ENCODE data around the gene FGD4. TPM values are rescaled to one million over a fixed set of nuclear protein-coding genes. Genes with fewer than 3 reads are reported as not detected.

FGD4 gene
- total and polyA plus RNA-seq, 3 experiments from 2014 or later, result 0.64 to 1.4 (median 1.4) TPM

GRCh38 chr12:32398181-32398580, 1.2 kb upstream of the FGD4 start:
- no peak for DNase-seq
- Histone ChIP-seq H3K27me3 (ENCODE audit: insufficient read depth, low read length, poor library complexity, severe bottlenecking) (peaks cover 15% of the 10 kb centered on the region), H3K4me3 (ENCODE audit: low read length) (no peak overlapping the region), H3K36me3 (ENCODE audit: insufficient read depth, low read length) (no peaks in the 10 kb centered on the region), H3K9me3 (ENCODE audit: low read length) (no peaks in the 10 kb centered on the region), H3K27ac (ENCODE audit: low read depth, low read length) (no peak overlapping the region), H3K4me1 (ENCODE audit: insufficient read depth, low read length) (peaks cover 4% of the 10 kb centered on the region)
- peaks cover 10 to 19% (median 13%) of the 10 kb centered on the region in 3 donors for H3K4me1 Mint-ChIP-seq
- peaks cover 0 to 2% (median 0%) of the 10 kb centered on the region in 5 donors for H3K9me3 Mint-ChIP-seq
- H3K4me3 Mint-ChIP-seq, result peak overlapping the region in 4 of 7 donors; percentile 44 to 78 (median 74)
- POLR2A ChIA-PET, result no interaction called here
- H3K36me3 Mint-ChIP-seq, result no peaks in the 10 kb centered on the region
- CTCF ChIA-PET, result no interaction called here
- H3K27me3 Mint-ChIP-seq, result peaks cover 30 to 39% of the 10 kb centered on the region in 2 donors
- no peak overlapping the region for H3K27ac Mint-ChIP-seq

DNA sequence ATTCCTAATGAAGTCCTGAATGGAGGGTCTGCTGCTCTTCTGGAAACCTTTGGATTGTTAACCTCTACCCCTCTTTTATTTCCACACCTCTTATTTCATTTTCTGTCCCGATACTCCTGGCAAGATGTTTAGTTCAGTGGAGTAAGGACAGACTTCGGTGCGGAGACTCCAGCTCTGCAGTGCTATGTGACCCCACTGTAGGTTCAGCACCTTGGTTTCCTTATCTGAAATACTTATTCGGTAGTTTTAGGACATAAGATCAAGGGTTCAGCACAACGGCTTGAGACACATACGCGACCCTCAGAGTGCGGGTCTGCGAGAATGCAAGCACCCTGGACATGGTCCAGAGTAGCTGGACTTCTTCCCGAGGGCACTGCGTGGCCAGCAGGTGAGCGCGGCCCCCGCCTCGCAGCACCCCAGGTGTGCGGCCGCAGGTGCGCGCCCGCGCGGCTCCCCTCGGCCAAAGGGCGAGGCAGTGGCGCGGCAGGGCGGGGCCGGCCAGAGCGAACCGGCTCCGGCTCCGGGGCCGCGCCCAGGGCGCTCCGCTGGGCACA, 465 bp upstream of the FGD4 start:
- DNase-seq, result no peak
- Histone ChIP-seq H3K9me3 (ENCODE audit: low read length) (no peaks in the 10 kb centered on the region), H3K27me3 (ENCODE audit: insufficient read depth, low read length, poor library complexity, severe bottlenecking) (peaks cover 15% of the 10 kb centered on the region), H3K4me3 (ENCODE audit: low read length) (peak overlapping the region; percentile 54), H3K4me1 (ENCODE audit: insufficient read depth, low read length) (peaks cover 4% of the 10 kb centered on the region), H3K27ac (ENCODE audit: low read depth, low read length) (no peak overlapping the region), H3K36me3 (ENCODE audit: insufficient read depth, low read length) (no peaks in the 10 kb centered on the region)
- ChIA-PET CTCF (no interaction called here), POLR2A (no interaction called here)
- H3K4me3 Mint-ChIP-seq, result peak overlapping the region; percentile 61 to 78 (median 70)
- no peaks in the 10 kb centered on the region for H3K36me3 Mint-ChIP-seq
- H3K9me3 Mint-ChIP-seq, result peaks cover 0 to 2% (median 0%) of the 10 kb centered on the region in 5 donors
- peaks cover 32 to 41% of the 10 kb centered on the region in 2 donors for H3K27me3 Mint-ChIP-seq
- H3K27ac Mint-ChIP-seq, result no peak overlapping the region
- peaks cover 10 to 19% (median 13%) of the 10 kb centered on the region in 3 donors for H3K4me1 Mint-ChIP-seq

GRCh38 chr12:32400114-32400672, 835 bp downstream of the FGD4 start:
- no peak for DNase-seq
- peaks cover 32 to 44% of the 10 kb centered on the region in 2 donors for H3K27me3 Mint-ChIP-seq
- no peak overlapping the region for H3K27ac ChIP-seq (ENCODE audit: low read depth, low read length)
- peaks cover 4% of the 10 kb centered on the region for H3K4me1 ChIP-seq (ENCODE audit: insufficient read depth, low read length)
- H3K4me3 ChIP-seq (ENCODE audit: low read length), result peak overlapping the region; percentile 5
- ChIA-PET POLR2A (no interaction called here), CTCF (interaction anchor here (0.6 kb wide), 1 partner anchor 741 kb away, joined by 3 read pairs; the partner anchor contains the start of gene ETFBKMT)
- H3K9me3 ChIP-seq (ENCODE audit: low read length), result no peaks in the 10 kb centered on the region
- H3K4me3 Mint-ChIP-seq, result peak overlapping the region; percentile 59 to 89 (median 75)
- peak overlapping the region in 1 of 8 donors; percentile 73 for H3K27ac Mint-ChIP-seq
- no peaks in the 10 kb centered on the region for H3K36me3 ChIP-seq (ENCODE audit: insufficient read depth, low read length)
- peaks cover 0 to 2% (median 0%) of the 10 kb centered on the region in 5 donors for H3K9me3 Mint-ChIP-seq
- peaks cover 15% of the 10 kb centered on the region for H3K27me3 ChIP-seq (ENCODE audit: insufficient read depth, low read length, poor library complexity, severe bottlenecking)
- peaks cover 10 to 19% (median 13%) of the 10 kb centered on the region in 3 donors for H3K4me1 Mint-ChIP-seq
- H3K36me3 Mint-ChIP-seq, result no peaks in the 10 kb centered on the region

DNA sequence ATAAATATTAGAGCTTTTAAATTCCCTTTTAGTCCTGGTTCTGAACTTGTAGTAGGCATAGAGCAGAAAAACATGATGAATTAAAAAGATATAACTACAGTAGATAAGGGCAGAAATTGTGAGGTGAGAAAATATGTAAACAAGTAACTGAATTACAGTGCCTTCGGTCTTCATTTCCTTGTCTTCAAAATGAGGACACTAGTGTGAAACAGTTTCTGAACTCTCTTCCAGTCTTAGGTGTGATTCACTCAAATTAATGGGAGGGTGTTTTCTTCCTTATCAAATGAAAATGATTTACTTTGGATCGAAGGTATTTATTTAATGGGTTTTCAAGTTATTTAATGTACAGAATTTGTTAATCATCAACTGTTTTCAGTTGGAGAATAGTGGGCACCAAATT, 1.5 kb downstream of the FGD4 start:
- Histone ChIP-seq H3K36me3 (ENCODE audit: insufficient read depth, low read length) (no peaks in the 10 kb centered on the region), H3K27me3 (ENCODE audit: insufficient read depth, low read length, poor library complexity, severe bottlenecking) (peaks cover 15% of the 10 kb centered on the region), H3K4me3 (ENCODE audit: low read length) (no peak overlapping the region), H3K4me1 (ENCODE audit: insufficient read depth, low read length) (peaks cover 4% of the 10 kb centered on the region), H3K9me3 (ENCODE audit: low read length) (no peaks in the 10 kb centered on the region), H3K27ac (ENCODE audit: low read depth, low read length) (no peak overlapping the region)
- Mint-ChIP-seq H3K4me1 (peaks cover 10 to 19% (median 13%) of the 10 kb centered on the region in 3 donors), H3K27ac (no peak overlapping the region), H3K36me3 (no peaks in the 10 kb centered on the region), H3K9me3 (peaks cover 0 to 2% (median 0%) of the 10 kb centered on the region in 5 donors), H3K27me3 (peaks cover 32 to 48% of the 10 kb centered on the region in 2 donors), H3K4me3 (peak overlapping the region in 3 of 7 donors; percentile 59 to 68 (median 64))
- POLR2A ChIA-PET, result no interaction called here
- no peak for DNase-seq
- CTCF ChIA-PET, result interaction anchor here (0.6 kb wide), 1 partner anchor 741 kb away, joined by 3 read pairs; the partner anchor contains the start of gene ETFBKMT

GRCh38 chr12:32402170-32402569, 2.8 kb downstream of the FGD4 start:
- H3K4me3 Mint-ChIP-seq, result no peak overlapping the region
- POLR2A ChIA-PET, result no interaction called here
- no peak overlapping the region for H3K27ac ChIP-seq (ENCODE audit: low read depth, low read length)

DNA sequence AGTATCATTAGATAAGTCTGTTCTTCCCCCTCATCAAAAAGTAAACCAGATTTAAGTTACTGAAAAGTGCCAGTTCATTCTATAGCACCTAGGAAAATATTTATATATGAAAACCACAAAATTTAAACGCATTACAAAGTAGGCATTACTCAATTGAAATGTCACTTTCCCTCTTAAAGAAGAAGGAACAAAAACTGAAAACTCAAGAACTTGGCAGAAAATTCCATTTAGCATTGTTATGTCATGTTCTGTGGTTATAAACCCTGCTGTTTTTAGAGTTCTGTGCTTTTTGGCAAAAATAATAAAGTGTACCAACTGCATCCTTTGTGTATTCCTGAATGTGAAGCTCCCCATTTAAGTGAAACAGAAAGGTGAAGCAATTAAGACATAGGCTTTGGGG, 3.6 kb downstream of the FGD4 start:
- Mint-ChIP-seq H3K9me3 (peaks cover 0 to 2% (median 0%) of the 10 kb centered on the region in 5 donors), H3K4me1 (peaks cover 10 to 19% (median 13%) of the 10 kb centered on the region in 3 donors), H3K27ac (no peak overlapping the region), H3K36me3 (no peaks in the 10 kb centered on the region), H3K27me3 (peaks cover 29 to 43% of the 10 kb centered on the region in 2 donors), H3K4me3 (peak overlapping the region in 1 of 7 donors; percentile 6)
- no peak overlapping the region for H3K27ac ChIP-seq (ENCODE audit: low read depth, low read length)
- H3K27me3 ChIP-seq (ENCODE audit: insufficient read depth, low read length, poor library complexity, severe bottlenecking), result peaks cover 15% of the 10 kb centered on the region
- no peak overlapping the region for H3K4me3 ChIP-seq (ENCODE audit: low read length)
- POLR2A ChIA-PET, result no interaction called here
- H3K36me3 ChIP-seq (ENCODE audit: insufficient read depth, low read length), result no peaks in the 10 kb centered on the region
- no peak for DNase-seq
- CTCF ChIA-PET, result no interaction called here
- no peaks in the 10 kb centered on the region for H3K9me3 ChIP-seq (ENCODE audit: low read length)
- H3K4me1 ChIP-seq (ENCODE audit: insufficient read depth, low read length), result peaks cover 4% of the 10 kb centered on the region

More at GRCh38 chr12:32402170-32402569, 2.8 kb downstream of the FGD4 start:
- DNase-seq, result no peak
- Mint-ChIP-seq H3K27ac (no peak overlapping the region), H3K27me3 (peaks cover 32 to 44% of the 10 kb centered on the region in 2 donors), H3K9me3 (peaks cover 0 to 2% (median 0%) of the 10 kb centered on the region in 5 donors), H3K4me1 (peaks cover 10 to 19% (median 13%) of the 10 kb centered on the region in 3 donors), H3K36me3 (no peaks in the 10 kb centered on the region)
- no peaks in the 10 kb centered on the region for H3K36me3 ChIP-seq (ENCODE audit: insufficient read depth, low read length)
- peaks cover 4% of the 10 kb centered on the region for H3K4me1 ChIP-seq (ENCODE audit: insufficient read depth, low read length)
- CTCF ChIA-PET, result no interaction called here
- no peak overlapping the region for H3K4me3 ChIP-seq (ENCODE audit: low read length)
- peaks cover 15% of the 10 kb centered on the region for H3K27me3 ChIP-seq (ENCODE audit: insufficient read depth, low read length, poor library complexity, severe bottlenecking)
- H3K9me3 ChIP-seq (ENCODE audit: low read length), result no peaks in the 10 kb centered on the region

DNA sequence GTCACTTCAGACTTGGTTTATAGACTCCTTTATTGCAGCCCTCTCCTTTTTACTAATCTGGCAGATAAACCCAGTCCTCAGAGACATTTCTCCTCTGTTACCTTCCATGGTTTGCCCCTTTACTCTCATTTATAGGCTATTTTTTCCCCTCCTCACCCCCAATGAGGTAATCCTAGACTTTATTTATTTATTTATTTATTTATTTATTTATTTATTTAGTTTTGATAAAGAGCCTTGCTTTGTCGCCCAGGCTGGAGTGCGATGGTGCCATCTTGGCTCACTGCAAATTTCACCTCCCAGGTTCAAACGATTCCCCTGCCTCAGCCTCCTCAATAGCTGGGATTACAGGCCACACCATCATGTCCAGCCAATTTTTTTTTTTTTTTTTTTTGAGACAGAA, 8.4 kb downstream of the FGD4 start:
- CTCF ChIA-PET, result interaction anchor here (1.3 kb wide), 1 partner anchor 42 kb away, joined by 3 read pairs; no protein-coding TSS in a partner anchor
- Histone ChIP-seq H3K27me3 (ENCODE audit: insufficient read depth, low read length, poor library complexity, severe bottlenecking) (no peaks in the 10 kb centered on the region), H3K4me1 (ENCODE audit: insufficient read depth, low read length) (no peaks in the 10 kb centered on the region), H3K36me3 (ENCODE audit: insufficient read depth, low read length) (no peaks in the 10 kb centered on the region), H3K27ac (ENCODE audit: low read depth, low read length) (no peak overlapping the region), H3K9me3 (ENCODE audit: low read length) (no peaks in the 10 kb centered on the region), H3K4me3 (ENCODE audit: low read length) (no peak overlapping the region)
- H3K27me3 Mint-ChIP-seq, result peaks cover 4 to 24% of the 10 kb centered on the region in 2 donors
- H3K4me3 Mint-ChIP-seq, result no peak overlapping the region
- no peaks in the 10 kb centered on the region for H3K9me3 Mint-ChIP-seq
- POLR2A ChIA-PET, result no interaction called here
- H3K27ac Mint-ChIP-seq, result no peak overlapping the region
- DNase-seq, result no peak
- no peaks in the 10 kb centered on the region for H3K4me1 Mint-ChIP-seq
- H3K36me3 Mint-ChIP-seq, result peaks cover 0 to 2% (median 0%) of the 10 kb centered on the region in 3 donors

DNA sequence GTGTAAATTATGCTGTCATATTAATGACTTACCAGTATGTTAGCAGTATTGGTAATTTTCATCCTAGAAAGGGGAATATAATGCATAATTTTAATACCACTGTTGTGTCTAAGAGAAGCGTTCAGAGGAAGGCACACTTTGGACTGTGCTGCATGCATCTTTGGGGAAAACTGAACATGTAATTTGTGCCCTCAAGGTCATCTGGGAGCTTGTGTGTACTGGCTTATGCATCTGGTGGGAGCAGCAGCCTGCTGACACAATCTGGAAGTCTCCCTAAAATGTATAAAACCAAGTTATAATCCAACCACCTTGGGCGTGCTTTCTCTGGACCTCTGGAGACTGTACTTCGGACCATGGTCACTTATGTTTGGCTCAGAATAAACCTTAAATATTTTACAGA, 14.1 kb downstream of the FGD4 start:
- Mint-ChIP-seq H3K4me1 (no peaks in the 10 kb centered on the region), H3K4me3 (no peak overlapping the region), H3K9me3 (no peaks in the 10 kb centered on the region), H3K36me3 (peaks cover 0 to 2% (median 0%) of the 10 kb centered on the region in 3 donors), H3K27ac (no peak overlapping the region), H3K27me3 (peaks cover 1 to 9% of the 10 kb centered on the region in 2 donors)
- POLR2A ChIA-PET, result no interaction called here
- Histone ChIP-seq H3K9me3 (ENCODE audit: low read length) (no peaks in the 10 kb centered on the region), H3K27ac (ENCODE audit: low read depth, low read length) (no peak overlapping the region), H3K4me1 (ENCODE audit: insufficient read depth, low read length) (no peaks in the 10 kb centered on the region), H3K4me3 (ENCODE audit: low read length) (no peak overlapping the region), H3K36me3 (ENCODE audit: insufficient read depth, low read length) (no peaks in the 10 kb centered on the region), H3K27me3 (ENCODE audit: insufficient read depth, low read length, poor library complexity, severe bottlenecking) (no peaks in the 10 kb centered on the region)
- CTCF ChIA-PET, result no interaction called here
- no peak for DNase-seq

Measured in CD8-positive, alpha-beta memory T cell (primary cell).